SK-N-SH treated with all-trans-retinoic acid at 6 μM for 48 hours (cell line): ENCODE measurements around the gene TECPR1.

Experiments used
- BACH2 ChIP-seq: fragments of 250-450 bp; sonication (Bioruptor Pico); IDR thresholded peaks from 2 replicates; pipeline ENCODE4 v1.9.0; 2021; ENCODE audit warnings: mild to moderate bottlenecking, borderline replicate concordance
- CSDC2 ChIP-seq: fragments of 250-450 bp; sonication (Bioruptor Pico); IDR thresholded peaks from 2 replicates; pipeline ENCODE4 v1.5.0; 2020; ENCODE audit warnings: mild to moderate bottlenecking, moderate library complexity
- ESRRG ChIP-seq: fragments of 250-450 bp; sonication (Bioruptor Pico); IDR thresholded peaks from 2 replicates; pipeline ENCODE4 v1.6.1; 2021; ENCODE audit warnings: mild to moderate bottlenecking
- PPARA ChIP-seq: fragments of 250-450 bp; sonication (Bioruptor Pico); IDR thresholded peaks from 2 replicates; pipeline ENCODE4 v1.5.0; 2020; ENCODE audit warnings: mild to moderate bottlenecking, borderline replicate concordance
- RARB ChIP-seq: fragments of 250-450 bp; sonication (Bioruptor Pico); IDR thresholded peaks from 2 replicates; pipeline ENCODE4 v1.8.0; 2021; ENCODE audit warnings: mild to moderate bottlenecking, moderate library complexity
- TCF4 ChIP-seq: fragments of 250-450 bp; sonication (Bioruptor Pico); IDR thresholded peaks from 2 replicates; pipeline ENCODE4 v1.8.0; 2021; ENCODE audit warnings: mild to moderate bottlenecking, moderate library complexity, borderline replicate concordance
- ZFP3 ChIP-seq: fragments of 250-450 bp; sonication (Bioruptor Pico); IDR thresholded peaks from 2 replicates; pipeline ENCODE4 v1.5.0; 2020; ENCODE audit warnings: mild to moderate bottlenecking, moderate library complexity
- ZFP30 ChIP-seq: fragments of 450-650 bp; formaldehyde crosslinking; IDR thresholded peaks from 2 replicates; pipeline ENCODE4 v1.5.0; 2022; ENCODE audit warnings: mild to moderate bottlenecking, moderate library complexity
- ZNF70 ChIP-seq: fragments of 450-650 bp; formaldehyde crosslinking; IDR thresholded peaks from 2 replicates; pipeline ENCODE4 v1.5.0; 2020; ENCODE audit warnings: mild to moderate bottlenecking, moderate library complexity
- TF ChIP-seq, protein P1 (sequence below): fragments of 250-450 bp; sonication (Bioruptor Pico); IDR thresholded peaks from 2 replicates; pipeline ENCODE4 v1.8.0; 2021; ENCODE audit warnings: low read depth, mild to moderate bottlenecking, moderate library complexity, borderline replicate concordance
- TF ChIP-seq, protein P2 (sequence below): fragments of 250-450 bp; sonication (Bioruptor Pico); IDR thresholded peaks from 2 replicates; pipeline ENCODE4 v1.5.0; 2020; ENCODE audit warnings: mild to moderate bottlenecking, moderate library complexity
- TF ChIP-seq, protein P3 (sequence below): fragments of 250-450 bp; sonication (Bioruptor Pico); IDR thresholded peaks from 2 replicates; pipeline ENCODE4 v1.5.1; 2020; ENCODE audit warnings: low read depth, mild to moderate bottlenecking, moderate library complexity
- TF ChIP-seq, protein P4 (sequence below): fragments of 250-450 bp; sonication (Bioruptor Pico); IDR thresholded peaks from 2 replicates; pipeline ENCODE4 v1.8.0; 2020; ENCODE audit warnings: mild to moderate bottlenecking, moderate library complexity, borderline replicate concordance

DNA sequence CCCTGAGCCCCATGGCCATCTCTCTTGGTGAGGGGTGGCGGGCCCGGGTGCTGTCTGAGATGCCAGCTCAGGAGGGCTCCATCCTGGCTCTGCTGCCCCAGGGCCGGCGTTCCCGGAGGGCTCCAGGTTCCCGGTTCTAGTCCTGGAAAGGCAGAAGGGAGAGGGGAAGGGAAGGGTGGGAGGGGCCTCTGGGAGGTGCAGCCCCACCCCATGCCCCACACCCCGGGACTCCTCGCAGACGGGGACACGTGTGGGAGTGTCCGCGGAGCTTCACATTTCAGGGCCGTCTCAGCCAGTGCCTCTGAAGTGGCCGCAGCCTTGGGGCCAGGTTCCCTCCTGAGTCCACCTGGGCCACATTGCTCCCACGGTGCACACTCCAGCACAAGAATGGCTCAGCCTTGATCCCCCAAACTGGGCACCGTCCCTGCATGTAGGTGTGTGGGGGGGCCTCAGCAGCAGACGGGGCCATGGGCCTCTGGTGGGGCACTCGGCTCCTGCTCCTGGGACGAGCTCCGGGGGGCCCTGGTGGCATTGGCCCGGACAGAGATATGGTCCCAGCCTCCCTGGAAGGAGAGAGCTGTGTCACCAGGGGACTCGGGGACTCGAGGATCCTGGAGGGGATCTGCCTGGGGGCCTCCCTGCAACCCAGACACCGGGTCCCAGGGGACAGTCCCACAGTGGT lies 35.0 kb downstream of the TECPR1 start:
- TF ChIP-seq ESRRG (CRISPR knock-in tag) = no peak
- no peak for TF ChIP-seq BACH2
- TF ChIP-seq TCF4 (CRISPR knock-in tag) = no peak
- TF ChIP-seq, protein P1, sequence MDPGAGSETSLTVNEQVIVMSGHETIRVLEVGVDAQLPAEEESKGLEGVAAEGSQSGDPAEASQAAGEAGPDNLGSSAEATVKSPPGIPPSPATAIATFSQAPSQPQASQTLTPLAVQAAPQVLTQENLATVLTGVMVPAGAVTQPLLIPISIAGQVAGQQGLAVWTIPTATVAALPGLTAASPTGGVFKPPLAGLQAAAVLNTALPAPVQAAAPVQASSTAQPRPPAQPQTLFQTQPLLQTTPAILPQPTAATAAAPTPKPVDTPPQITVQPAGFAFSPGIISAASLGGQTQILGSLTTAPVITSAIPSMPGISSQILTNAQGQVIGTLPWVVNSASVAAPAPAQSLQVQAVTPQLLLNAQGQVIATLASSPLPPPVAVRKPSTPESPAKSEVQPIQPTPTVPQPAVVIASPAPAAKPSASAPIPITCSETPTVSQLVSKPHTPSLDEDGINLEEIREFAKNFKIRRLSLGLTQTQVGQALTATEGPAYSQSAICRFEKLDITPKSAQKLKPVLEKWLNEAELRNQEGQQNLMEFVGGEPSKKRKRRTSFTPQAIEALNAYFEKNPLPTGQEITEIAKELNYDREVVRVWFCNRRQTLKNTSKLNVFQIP (CRISPR knock-in tag) = no peak
- no peak for TF ChIP-seq ZFP3 (CRISPR knock-in tag)
- TF ChIP-seq PPARA (CRISPR knock-in tag) = no peak
- TF ChIP-seq, protein P2, sequence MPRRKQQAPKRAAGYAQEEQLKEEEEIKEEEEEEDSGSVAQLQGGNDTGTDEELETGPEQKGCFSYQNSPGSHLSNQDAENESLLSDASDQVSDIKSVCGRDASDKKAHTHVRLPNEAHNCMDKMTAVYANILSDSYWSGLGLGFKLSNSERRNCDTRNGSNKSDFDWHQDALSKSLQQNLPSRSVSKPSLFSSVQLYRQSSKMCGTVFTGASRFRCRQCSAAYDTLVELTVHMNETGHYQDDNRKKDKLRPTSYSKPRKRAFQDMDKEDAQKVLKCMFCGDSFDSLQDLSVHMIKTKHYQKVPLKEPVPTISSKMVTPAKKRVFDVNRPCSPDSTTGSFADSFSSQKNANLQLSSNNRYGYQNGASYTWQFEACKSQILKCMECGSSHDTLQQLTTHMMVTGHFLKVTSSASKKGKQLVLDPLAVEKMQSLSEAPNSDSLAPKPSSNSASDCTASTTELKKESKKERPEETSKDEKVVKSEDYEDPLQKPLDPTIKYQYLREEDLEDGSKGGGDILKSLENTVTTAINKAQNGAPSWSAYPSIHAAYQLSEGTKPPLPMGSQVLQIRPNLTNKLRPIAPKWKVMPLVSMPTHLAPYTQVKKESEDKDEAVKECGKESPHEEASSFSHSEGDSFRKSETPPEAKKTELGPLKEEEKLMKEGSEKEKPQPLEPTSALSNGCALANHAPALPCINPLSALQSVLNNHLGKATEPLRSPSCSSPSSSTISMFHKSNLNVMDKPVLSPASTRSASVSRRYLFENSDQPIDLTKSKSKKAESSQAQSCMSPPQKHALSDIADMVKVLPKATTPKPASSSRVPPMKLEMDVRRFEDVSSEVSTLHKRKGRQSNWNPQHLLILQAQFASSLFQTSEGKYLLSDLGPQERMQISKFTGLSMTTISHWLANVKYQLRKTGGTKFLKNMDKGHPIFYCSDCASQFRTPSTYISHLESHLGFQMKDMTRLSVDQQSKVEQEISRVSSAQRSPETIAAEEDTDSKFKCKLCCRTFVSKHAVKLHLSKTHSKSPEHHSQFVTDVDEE (CRISPR knock-in tag) = no peak
- no peak for TF ChIP-seq CSDC2
- TF ChIP-seq, protein P3, sequence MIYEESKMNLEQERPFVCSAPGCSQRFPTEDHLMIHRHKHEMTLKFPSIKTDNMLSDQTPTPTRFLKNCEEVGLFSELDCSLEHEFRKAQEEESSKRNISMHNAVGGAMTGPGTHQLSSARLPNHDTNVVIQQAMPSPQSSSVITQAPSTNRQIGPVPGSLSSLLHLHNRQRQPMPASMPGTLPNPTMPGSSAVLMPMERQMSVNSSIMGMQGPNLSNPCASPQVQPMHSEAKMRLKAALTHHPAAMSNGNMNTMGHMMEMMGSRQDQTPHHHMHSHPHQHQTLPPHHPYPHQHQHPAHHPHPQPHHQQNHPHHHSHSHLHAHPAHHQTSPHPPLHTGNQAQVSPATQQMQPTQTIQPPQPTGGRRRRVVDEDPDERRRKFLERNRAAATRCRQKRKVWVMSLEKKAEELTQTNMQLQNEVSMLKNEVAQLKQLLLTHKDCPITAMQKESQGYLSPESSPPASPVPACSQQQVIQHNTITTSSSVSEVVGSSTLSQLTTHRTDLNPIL (CRISPR knock-in tag) = no peak
- TF ChIP-seq ZNF70 (CRISPR knock-in tag) = no peak
- no peak for TF ChIP-seq ZFP30 (CRISPR knock-in tag)
- TF ChIP-seq, protein P4, sequence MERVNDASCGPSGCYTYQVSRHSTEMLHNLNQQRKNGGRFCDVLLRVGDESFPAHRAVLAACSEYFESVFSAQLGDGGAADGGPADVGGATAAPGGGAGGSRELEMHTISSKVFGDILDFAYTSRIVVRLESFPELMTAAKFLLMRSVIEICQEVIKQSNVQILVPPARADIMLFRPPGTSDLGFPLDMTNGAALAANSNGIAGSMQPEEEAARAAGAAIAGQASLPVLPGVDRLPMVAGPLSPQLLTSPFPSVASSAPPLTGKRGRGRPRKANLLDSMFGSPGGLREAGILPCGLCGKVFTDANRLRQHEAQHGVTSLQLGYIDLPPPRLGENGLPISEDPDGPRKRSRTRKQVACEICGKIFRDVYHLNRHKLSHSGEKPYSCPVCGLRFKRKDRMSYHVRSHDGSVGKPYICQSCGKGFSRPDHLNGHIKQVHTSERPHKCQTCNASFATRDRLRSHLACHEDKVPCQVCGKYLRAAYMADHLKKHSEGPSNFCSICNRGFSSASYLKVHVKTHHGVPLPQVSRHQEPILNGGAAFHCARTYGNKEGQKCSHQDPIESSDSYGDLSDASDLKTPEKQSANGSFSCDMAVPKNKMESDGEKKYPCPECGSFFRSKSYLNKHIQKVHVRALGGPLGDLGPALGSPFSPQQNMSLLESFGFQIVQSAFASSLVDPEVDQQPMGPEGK (CRISPR knock-in tag) = no peak
- no peak for TF ChIP-seq RARB (CRISPR knock-in tag)
